Measurements from ENCODE around the gene DUSP11. TPM values are rescaled to one million over a fixed set of nuclear protein-coding genes. Genes with fewer than 3 reads are reported as not detected.

DUSP11 gene
- total and polyA plus RNA-seq, 2 of the 13 experiments (the other 11 are each of a cell fraction or from before 2014, with no cell fraction given): 30.5 to 36.2 TPM

DNA sequence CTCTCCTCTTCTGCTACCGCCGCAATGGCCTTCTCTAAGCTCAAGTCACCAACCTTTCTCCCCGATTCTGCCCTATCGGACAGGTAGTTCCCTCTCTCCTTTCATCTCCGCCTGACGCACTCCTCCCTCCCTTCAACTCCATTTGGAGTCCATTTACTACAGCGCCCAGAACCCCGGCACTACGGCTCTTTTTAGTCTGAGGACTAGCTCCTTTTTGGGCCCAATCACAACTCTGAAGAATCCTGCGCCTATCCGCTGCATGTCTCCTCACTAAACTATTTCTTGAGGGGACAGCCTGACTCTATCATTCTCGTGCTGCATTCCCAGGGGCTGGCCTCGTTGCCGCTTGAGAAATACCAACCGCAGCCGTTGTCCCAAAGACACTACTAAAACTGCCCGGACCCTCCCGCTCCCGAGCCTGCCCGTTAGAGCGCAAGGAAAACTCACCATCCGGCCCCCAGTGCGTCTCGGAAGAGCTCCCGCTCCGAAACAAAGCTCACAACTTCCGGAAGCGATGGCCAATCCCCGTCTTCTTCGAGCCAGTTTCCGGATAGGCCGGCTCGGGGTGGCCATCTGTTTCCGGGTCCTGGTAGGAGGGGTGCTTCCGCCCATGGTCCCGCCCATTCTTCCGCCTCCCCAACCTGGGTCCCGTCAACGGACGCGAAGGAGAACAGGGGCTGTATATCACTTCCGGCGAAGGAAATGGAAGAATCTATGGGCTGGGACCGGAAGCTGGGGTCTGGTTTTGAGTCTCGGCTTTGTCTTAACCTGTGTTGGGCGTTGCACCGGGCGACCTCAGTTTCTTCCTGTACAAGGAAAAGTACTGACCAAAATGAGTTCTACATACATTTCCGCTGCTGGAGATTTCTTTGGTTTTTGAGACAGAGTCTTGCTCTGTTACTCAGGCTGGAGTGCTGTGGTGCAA, 42.8 kb downstream of the DUSP11 start, which contains the start of gene TPRKB (continued):
- TF ChIP-seq, protein P1, sequence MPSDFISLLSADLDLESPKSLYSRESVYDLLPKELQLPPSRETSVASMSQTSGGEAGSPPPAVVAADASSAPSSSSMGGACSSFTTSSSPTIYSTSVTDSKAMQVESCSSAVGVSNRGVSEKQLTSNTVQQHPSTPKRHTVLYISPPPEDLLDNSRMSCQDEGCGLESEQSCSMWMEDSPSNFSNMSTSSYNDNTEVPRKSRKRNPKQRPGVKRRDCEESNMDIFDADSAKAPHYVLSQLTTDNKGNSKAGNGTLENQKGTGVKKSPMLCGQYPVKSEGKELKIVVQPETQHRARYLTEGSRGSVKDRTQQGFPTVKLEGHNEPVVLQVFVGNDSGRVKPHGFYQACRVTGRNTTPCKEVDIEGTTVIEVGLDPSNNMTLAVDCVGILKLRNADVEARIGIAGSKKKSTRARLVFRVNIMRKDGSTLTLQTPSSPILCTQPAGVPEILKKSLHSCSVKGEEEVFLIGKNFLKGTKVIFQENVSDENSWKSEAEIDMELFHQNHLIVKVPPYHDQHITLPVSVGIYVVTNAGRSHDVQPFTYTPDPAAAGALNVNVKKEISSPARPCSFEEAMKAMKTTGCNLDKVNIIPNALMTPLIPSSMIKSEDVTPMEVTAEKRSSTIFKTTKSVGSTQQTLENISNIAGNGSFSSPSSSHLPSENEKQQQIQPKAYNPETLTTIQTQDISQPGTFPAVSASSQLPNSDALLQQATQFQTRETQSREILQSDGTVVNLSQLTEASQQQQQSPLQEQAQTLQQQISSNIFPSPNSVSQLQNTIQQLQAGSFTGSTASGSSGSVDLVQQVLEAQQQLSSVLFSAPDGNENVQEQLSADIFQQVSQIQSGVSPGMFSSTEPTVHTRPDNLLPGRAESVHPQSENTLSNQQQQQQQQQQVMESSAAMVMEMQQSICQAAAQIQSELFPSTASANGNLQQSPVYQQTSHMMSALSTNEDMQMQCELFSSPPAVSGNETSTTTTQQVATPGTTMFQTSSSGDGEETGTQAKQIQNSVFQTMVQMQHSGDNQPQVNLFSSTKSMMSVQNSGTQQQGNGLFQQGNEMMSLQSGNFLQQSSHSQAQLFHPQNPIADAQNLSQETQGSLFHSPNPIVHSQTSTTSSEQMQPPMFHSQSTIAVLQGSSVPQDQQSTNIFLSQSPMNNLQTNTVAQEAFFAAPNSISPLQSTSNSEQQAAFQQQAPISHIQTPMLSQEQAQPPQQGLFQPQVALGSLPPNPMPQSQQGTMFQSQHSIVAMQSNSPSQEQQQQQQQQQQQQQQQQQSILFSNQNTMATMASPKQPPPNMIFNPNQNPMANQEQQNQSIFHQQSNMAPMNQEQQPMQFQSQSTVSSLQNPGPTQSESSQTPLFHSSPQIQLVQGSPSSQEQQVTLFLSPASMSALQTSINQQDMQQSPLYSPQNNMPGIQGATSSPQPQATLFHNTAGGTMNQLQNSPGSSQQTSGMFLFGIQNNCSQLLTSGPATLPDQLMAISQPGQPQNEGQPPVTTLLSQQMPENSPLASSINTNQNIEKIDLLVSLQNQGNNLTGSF (CRISPR knock-in tag; IDR thresholded peaks at IDR 0.05): 0 out of 2 replicates have a peak, but pooled peaks have one; percentile 41
- TF ChIP-seq NR2F6 (IDR thresholded peaks at IDR 0.05) (0 out of 2 replicates have a peak, but pooled peaks have one; percentile 17), NR2F6 (CRISPR knock-in tag; IDR thresholded peaks at IDR 0.05) (peak; percentile 67), ZNF558 (CRISPR knock-in tag; IDR thresholded peaks at IDR 0.05; ENCODE audit: borderline replicate concordance) (peak; percentile 91; the same call in 1 of the 2 replicates), ZNF160 (CRISPR knock-in tag; IDR thresholded peaks at IDR 0.05) (peak; percentile 75; the same call in 1 of the 2 replicates), TRIM24 (CRISPR knock-in tag; IDR thresholded peaks at IDR 0.05) (no peak), ZNF615 (CRISPR knock-in tag; IDR thresholded peaks at IDR 0.05; ENCODE audit: borderline replicate concordance) (peak; percentile 67; the same call in 1 of the 2 replicates), ZNF747 (CRISPR knock-in tag; IDR thresholded peaks at IDR 0.05; ENCODE audit: borderline replicate concordance) (peak; percentile 87), MEIS1 (CRISPR knock-in tag; IDR thresholded peaks at IDR 0.05; ENCODE audit: borderline replicate concordance) (peak; percentile 83; the same call in 1 of the 2 replicates)
- TF ChIP-seq, protein P2, sequence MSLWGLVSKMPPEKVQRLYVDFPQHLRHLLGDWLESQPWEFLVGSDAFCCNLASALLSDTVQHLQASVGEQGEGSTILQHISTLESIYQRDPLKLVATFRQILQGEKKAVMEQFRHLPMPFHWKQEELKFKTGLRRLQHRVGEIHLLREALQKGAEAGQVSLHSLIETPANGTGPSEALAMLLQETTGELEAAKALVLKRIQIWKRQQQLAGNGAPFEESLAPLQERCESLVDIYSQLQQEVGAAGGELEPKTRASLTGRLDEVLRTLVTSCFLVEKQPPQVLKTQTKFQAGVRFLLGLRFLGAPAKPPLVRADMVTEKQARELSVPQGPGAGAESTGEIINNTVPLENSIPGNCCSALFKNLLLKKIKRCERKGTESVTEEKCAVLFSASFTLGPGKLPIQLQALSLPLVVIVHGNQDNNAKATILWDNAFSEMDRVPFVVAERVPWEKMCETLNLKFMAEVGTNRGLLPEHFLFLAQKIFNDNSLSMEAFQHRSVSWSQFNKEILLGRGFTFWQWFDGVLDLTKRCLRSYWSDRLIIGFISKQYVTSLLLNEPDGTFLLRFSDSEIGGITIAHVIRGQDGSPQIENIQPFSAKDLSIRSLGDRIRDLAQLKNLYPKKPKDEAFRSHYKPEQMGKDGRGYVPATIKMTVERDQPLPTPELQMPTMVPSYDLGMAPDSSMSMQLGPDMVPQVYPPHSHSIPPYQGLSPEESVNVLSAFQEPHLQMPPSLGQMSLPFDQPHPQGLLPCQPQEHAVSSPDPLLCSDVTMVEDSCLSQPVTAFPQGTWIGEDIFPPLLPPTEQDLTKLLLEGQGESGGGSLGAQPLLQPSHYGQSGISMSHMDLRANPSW (CRISPR knock-in tag; IDR thresholded peaks at IDR 0.05; ENCODE audit: borderline replicate concordance): peak; percentile 92
- TF ChIP-seq, protein P3, sequence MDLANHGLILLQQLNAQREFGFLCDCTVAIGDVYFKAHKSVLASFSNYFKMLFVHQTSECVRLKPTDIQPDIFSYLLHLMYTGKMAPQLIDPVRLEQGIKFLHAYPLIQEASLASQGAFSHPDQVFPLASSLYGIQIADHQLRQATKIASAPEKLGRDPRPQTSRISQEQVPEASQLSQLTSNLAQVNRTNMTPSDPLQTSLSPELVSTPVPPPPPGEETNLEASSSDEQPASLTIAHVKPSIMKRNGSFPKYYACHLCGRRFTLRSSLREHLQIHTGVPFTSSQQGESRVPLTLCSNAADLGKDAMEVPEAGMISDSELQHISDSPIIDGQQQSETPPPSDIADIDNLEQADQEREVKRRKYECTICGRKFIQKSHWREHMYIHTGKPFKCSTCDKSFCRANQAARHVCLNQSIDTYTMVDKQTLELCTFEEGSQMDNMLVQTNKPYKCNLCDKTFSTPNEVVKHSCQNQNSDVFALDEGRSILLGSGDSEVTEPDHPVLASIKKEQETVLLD (CRISPR knock-in tag; IDR thresholded peaks at IDR 0.05; ENCODE audit: low read depth): peak; percentile 73
- TF ChIP-seq, protein P4, sequence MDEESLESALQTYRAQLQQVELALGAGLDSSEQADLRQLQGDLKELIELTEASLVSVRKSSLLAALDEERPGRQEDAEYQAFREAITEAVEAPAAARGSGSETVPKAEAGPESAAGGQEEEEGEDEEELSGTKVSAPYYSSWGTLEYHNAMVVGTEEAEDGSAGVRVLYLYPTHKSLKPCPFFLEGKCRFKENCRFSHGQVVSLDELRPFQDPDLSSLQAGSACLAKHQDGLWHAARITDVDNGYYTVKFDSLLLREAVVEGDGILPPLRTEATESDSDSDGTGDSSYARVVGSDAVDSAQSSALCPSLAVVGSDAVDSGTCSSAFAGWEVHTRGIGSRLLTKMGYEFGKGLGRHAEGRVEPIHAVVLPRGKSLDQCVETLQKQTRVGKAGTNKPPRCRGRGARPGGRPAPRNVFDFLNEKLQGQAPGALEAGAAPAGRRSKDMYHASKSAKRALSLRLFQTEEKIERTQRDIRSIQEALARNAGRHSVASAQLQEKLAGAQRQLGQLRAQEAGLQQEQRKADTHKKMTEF (CRISPR knock-in tag; IDR thresholded peaks at IDR 0.05): peak; percentile 92
- TF ChIP-seq, protein P5, sequence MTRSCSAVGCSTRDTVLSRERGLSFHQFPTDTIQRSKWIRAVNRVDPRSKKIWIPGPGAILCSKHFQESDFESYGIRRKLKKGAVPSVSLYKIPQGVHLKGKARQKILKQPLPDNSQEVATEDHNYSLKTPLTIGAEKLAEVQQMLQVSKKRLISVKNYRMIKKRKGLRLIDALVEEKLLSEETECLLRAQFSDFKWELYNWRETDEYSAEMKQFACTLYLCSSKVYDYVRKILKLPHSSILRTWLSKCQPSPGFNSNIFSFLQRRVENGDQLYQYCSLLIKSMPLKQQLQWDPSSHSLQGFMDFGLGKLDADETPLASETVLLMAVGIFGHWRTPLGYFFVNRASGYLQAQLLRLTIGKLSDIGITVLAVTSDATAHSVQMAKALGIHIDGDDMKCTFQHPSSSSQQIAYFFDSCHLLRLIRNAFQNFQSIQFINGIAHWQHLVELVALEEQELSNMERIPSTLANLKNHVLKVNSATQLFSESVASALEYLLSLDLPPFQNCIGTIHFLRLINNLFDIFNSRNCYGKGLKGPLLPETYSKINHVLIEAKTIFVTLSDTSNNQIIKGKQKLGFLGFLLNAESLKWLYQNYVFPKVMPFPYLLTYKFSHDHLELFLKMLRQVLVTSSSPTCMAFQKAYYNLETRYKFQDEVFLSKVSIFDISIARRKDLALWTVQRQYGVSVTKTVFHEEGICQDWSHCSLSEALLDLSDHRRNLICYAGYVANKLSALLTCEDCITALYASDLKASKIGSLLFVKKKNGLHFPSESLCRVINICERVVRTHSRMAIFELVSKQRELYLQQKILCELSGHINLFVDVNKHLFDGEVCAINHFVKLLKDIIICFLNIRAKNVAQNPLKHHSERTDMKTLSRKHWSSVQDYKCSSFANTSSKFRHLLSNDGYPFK (CRISPR knock-in tag; IDR thresholded peaks at IDR 0.05; ENCODE audit: borderline replicate concordance): peak; percentile 95; the same call in 1 of the 2 replicates
